ENCODE measurements around the gene GUCD1.

GRCh38 chr22:24593836-24594568 is 39.1 kb upstream of the GUCD1 start:
- TF ChIP-seq EZH2 (IDR thresholded peaks at IDR 0.05; ENCODE audit: insufficient read depth, poor library complexity, severe bottlenecking) = no peak
- TF ChIP-seq EZH2phosphoT487 (IDR thresholded peaks at IDR 0.05; ENCODE audit: insufficient read depth, low read depth) = no peak

All from GM23248 (cell line).